ENCODE results near the gene MYO1H. TPM values are rescaled to one million over a fixed set of nuclear protein-coding genes. Genes with fewer than 3 reads are reported as not detected.

Gene MYO1H
- polyA plus RNA-seq, 1 experiment, result not detected

DNA sequence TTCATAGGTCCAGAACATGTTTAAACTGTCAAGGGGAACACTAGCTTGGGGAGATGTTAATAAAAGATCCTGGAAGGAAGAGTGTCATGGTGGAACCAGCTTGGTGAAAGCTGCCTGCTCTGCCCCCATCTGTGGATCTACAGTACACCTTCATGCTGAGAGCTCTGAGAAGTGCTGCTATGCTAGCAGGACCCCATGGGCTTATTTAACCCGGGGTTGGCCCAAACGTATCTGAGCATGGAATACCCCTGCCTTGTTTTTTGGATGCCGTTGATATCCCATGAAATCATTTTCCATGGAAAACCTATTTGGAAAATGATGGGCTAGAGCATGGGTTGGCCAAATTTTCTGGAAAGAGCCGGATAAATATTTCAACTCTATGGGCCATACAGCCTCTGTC is 144.0 kb downstream of the MYO1H start:
- TF ChIP-seq, protein P1, sequence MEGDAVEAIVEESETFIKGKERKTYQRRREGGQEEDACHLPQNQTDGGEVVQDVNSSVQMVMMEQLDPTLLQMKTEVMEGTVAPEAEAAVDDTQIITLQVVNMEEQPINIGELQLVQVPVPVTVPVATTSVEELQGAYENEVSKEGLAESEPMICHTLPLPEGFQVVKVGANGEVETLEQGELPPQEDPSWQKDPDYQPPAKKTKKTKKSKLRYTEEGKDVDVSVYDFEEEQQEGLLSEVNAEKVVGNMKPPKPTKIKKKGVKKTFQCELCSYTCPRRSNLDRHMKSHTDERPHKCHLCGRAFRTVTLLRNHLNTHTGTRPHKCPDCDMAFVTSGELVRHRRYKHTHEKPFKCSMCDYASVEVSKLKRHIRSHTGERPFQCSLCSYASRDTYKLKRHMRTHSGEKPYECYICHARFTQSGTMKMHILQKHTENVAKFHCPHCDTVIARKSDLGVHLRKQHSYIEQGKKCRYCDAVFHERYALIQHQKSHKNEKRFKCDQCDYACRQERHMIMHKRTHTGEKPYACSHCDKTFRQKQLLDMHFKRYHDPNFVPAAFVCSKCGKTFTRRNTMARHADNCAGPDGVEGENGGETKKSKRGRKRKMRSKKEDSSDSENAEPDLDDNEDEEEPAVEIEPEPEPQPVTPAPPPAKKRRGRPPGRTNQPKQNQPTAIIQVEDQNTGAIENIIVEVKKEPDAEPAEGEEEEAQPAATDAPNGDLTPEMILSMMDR (IDR thresholded peaks at IDR 0.05; ENCODE audit: insufficient read depth, low read depth, low read length), result no peak
- ChIA-PET POLR2A (no interaction called here), CTCF (interaction anchor here (1.0 to 3.1 kb wide), 2 partner anchors 55 to 284 kb away, joined by 4 to 11 read pairs; no protein-coding TSS in a partner anchor)
- DNase-seq (ENCODE audit: low read depth), result no peak
- peaks cover 38% of the 10 kb centered on the region for H3K36me3 ChIP-seq (ENCODE audit: control insufficient read depth, insufficient read depth, low read length)
- H3K27me3 ChIP-seq (ENCODE audit: control insufficient read depth, insufficient read depth, low read length), result no peaks in the 10 kb centered on the region
- H3K4me3 ChIP-seq (ENCODE audit: low read depth, low read length), result no peak overlapping the region

DNA sequence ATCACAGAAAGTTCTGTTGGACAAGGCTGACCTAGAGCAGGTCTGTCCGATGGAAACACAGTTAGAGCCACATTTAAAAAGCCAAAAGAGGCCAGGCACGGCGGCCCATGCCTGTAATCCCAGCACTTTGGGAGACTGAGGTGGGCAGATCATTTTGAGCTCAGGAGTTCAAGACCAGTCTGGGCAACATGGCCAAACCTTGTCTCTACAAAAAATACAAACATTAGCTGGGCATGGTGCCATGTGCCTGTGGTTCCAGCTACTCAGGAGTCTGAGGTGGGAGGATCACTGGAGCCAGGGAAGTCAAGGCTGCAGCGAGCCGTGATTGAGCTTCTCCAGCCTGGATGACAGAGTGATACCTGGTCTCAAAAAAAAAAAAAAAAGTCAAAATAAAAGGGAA is 144.7 kb downstream of the MYO1H start:
- H3K4me3 ChIP-seq (ENCODE audit: low read depth, low read length), result no peak overlapping the region
- H3K27me3 ChIP-seq (ENCODE audit: control insufficient read depth, insufficient read depth, low read length), result no peaks in the 10 kb centered on the region
- no peak for DNase-seq (ENCODE audit: low read depth)
- ChIA-PET CTCF (interaction anchor here (1.0 to 3.0 kb wide), 2 partner anchors 59 to 283 kb away, joined by 4 to 11 read pairs; no protein-coding TSS in a partner anchor), POLR2A (interaction anchor here (0.6 kb wide), 1 partner anchor 90 kb away, joined by 5 read pairs; no protein-coding TSS in a partner anchor)
- H3K36me3 ChIP-seq (ENCODE audit: control insufficient read depth, insufficient read depth, low read length), result peaks cover 31% of the 10 kb centered on the region
- TF ChIP-seq, protein P1 (IDR thresholded peaks at IDR 0.05; ENCODE audit: insufficient read depth, low read depth, low read length), result no peak

DNA sequence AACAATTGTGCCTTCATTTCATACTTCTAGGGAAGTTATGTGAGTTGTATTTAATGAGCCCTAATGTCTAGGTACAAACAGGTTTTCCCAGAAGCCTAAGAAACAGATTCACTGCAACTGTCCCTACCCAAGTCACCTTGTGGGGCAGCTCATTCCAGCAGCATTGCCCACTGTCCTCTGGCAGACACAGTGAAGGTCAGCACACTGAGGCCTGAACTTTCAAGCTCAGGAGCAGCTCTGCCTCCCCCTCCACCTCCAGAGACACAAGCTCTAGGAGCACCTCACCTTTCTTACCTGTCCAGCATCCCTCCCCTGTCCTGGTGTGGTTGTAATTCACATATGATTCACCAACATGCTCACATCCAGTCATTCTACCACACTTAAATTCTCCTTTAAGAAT is 145.4 kb downstream of the MYO1H start:
- no peak overlapping the region for H3K4me3 ChIP-seq (ENCODE audit: low read depth, low read length)
- POLR2A ChIA-PET, result interaction anchor here (0.6 kb wide), 1 partner anchor 89 kb away, joined by 5 read pairs; no protein-coding TSS in a partner anchor
- CTCF ChIA-PET, result interaction anchor here (0.8 to 3.0 kb wide), 3 partner anchors 19 to 60 kb away, joined by 3 to 11 read pairs (median 3); no protein-coding TSS in a partner anchor
- H3K36me3 ChIP-seq (ENCODE audit: control insufficient read depth, insufficient read depth, low read length), result peaks cover 26% of the 10 kb centered on the region
- TF ChIP-seq, protein P1 (IDR thresholded peaks at IDR 0.05; ENCODE audit: insufficient read depth, low read depth, low read length), result no peak
- DNase-seq (ENCODE audit: low read depth), result no peak
- no peaks in the 10 kb centered on the region for H3K27me3 ChIP-seq (ENCODE audit: control insufficient read depth, insufficient read depth, low read length)

DNA sequence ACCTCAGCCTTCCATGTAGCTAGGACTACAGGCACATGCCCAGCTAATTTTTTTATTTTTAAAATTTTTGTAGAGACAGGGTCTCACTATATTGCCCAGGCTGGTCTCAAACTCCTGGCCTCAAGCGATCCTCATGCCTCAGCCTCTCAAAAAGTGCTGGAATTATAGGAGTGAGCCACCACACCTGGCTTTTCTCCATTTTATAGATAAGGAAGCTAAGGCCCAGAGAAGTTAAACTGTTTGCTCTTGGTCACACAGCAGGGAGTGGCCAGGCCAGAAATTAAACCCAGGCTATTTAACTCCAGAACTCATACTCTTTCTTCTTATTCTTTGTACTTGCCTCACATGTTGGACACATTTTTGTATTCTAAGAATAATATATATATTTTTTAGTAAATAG is 146.2 kb downstream of the MYO1H start:
- TF ChIP-seq, protein P1 (IDR thresholded peaks at IDR 0.05; ENCODE audit: insufficient read depth, low read depth, low read length), result no peak
- POLR2A ChIA-PET, result no interaction called here
- DNase-seq (ENCODE audit: low read depth), result no peak
- H3K36me3 ChIP-seq (ENCODE audit: control insufficient read depth, insufficient read depth, low read length), result peaks cover 23% of the 10 kb centered on the region
- no peak overlapping the region for H3K4me3 ChIP-seq (ENCODE audit: low read depth, low read length)
- CTCF ChIA-PET, result interaction anchor here (1.2 to 3.0 kb wide), 2 partner anchors 27 to 61 kb away, joined by 3 to 11 read pairs; no protein-coding TSS in a partner anchor
- H3K27me3 ChIP-seq (ENCODE audit: control insufficient read depth, insufficient read depth, low read length), result no peaks in the 10 kb centered on the region

DNA sequence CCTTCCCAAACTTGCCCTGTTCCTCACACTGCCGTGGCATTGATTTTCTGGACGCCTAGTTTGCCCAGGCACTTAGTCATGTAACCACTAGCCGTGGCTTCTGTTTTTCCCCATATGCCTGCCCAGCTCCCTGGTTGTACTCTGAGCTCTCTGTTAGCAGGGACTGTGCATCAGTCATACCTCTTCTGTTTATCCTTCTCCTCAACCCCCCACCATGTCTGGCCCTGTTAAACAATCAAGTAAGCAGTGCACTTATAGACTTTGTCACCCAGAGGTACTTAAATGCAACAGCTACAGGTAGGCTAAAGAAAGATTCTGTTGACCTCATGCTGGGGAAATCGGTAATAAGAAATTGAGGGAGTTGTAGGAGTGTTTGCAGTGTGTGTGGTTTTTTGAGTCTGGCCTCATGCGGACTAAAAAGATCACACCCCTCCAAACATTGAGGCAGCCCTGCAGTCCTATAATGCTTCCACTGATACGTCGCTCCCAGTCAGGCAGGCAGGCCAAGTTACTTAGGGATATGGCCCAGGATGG is 146.7 kb downstream of the MYO1H start:
- Histone ChIP-seq H3K27me3 (ENCODE audit: control insufficient read depth, insufficient read depth, low read length) (no peaks in the 10 kb centered on the region), H3K36me3 (ENCODE audit: control insufficient read depth, insufficient read depth, low read length) (peaks cover 22% of the 10 kb centered on the region), H3K4me3 (ENCODE audit: low read depth, low read length) (no peak overlapping the region)
- ChIA-PET POLR2A (no interaction called here), CTCF (interaction anchor here (0.8 to 3.0 kb wide), 5 partner anchors 10 to 66 kb away, joined by 3 to 11 read pairs (median 3); no protein-coding TSS in a partner anchor)
- no peak for DNase-seq (ENCODE audit: low read depth)
- TF ChIP-seq, protein P1 (IDR thresholded peaks at IDR 0.05; ENCODE audit: insufficient read depth, low read depth, low read length), result no peak
